SK-N-SH (cell line): ENCODE results near the gene HJV. TPM values are rescaled to one million over a fixed set of nuclear protein-coding genes. Genes with fewer than 3 reads are reported as not detected.

Experiments
- CTCF ChIA-PET: fragments of 300-600, 350-600 bp; formaldehyde crosslinking; extraction: SDS; loops from one replicate; lab custom pipeline; 2021; lab: Yijun Ruan, JAX
- POLR2A ChIA-PET: fragments of 350-600 bp; sonication (Branson Sonifier 250); formaldehyde crosslinking; extraction: SDS; loops from one replicate; lab custom pipeline; 2020; ENCODE audit warnings: antibody characterized with exemption, inconsistent platforms; lab: Yijun Ruan, JAX
- DNase-seq: peaks from one replicate; pipeline ENCODE4 v3.0.0; 2012
- H2AFZ ChIP-seq: fragments of 200-600 bp; sonication (generic); 2 replicates; pipeline ENCODE4 v1.8.1; 2016; ENCODE audit warnings: antibody characterized with exemption, mild to moderate bottlenecking, low read depth
- H3F3A ChIP-seq: fragments of 200-600 bp; sonication (generic); replicated peaks from 2 replicates; pipeline ENCODE3; 2016; ENCODE audit warnings: antibody characterized with exemption, mild to moderate bottlenecking; ENCODE audit not compliant: insufficient read depth
- H3K27ac ChIP-seq, 2 experiments: fragments of 200-500 bp in 1 of 2; fragments of 200-600 bp in 1 of 2; sonication (Bioruptor generic) in 1 of 2; sonication (generic), shearing (Covaris generic) in 1 of 2; 2 replicates each; pipeline versions ENCODE4 v1.5.1 to v1.6.1; 2014 to 2016; ENCODE audit warnings: low read depth in 2 of 2, inconsistent platforms in 1 of 2, low read length in 1 of 2, mild to moderate bottlenecking in 1 of 2, mixed read lengths in 1 of 2
- H3K27me3 ChIP-seq: fragments of 200-600 bp; sonication (generic), shearing (Covaris generic); 2 replicates; pipeline ENCODE4 v1.6.1; 2016; ENCODE audit warnings: mixed run types; ENCODE audit not compliant: insufficient read depth
- H3K36me3 ChIP-seq, 2 experiments: fragments of 200-500 bp in 1 of 2; fragments of 200-600 bp in 1 of 2; sonication (Bioruptor generic) in 1 of 2; sonication (generic) in 1 of 2; replicated peaks in 1 of 2; 2 replicates each; pipeline versions ENCODE3 to v1.5.1; 2014 to 2016; ENCODE audit warnings: low read length in 1 of 2, mild to moderate bottlenecking in 1 of 2; ENCODE audit not compliant: insufficient read depth in 2 of 2, control insufficient read depth in 1 of 2
- H3K4me1 ChIP-seq, 2 experiments: fragments of 200-500 bp in 1 of 2; fragments of 200-600 bp in 1 of 2; sonication (Bioruptor generic) in 1 of 2; sonication (generic), shearing (Covaris generic) in 1 of 2; 2 replicates each; pipeline versions ENCODE4 v1.5.1 to v1.6.1; 2014 to 2016; ENCODE audit warnings: low read depth in 1 of 2, low read length in 1 of 2, mixed run types in 1 of 2; ENCODE audit not compliant: insufficient read depth in 2 of 2, control insufficient read depth in 1 of 2
- H3K4me2 ChIP-seq: fragments of 200-600 bp; sonication (generic), shearing (Covaris generic); 2 replicates; pipeline ENCODE4 v1.6.1; 2017; ENCODE audit warnings: mixed run types
- H3K4me3 ChIP-seq, 2 experiments: fragments of 200-500 bp in 1 of 2; fragments of 200-600 bp in 1 of 2; sonication (Bioruptor generic) in 1 of 2; sonication (generic), shearing (Covaris generic) in 1 of 2; 2 replicates each; pipeline versions ENCODE4 v1.5.1 to v1.8.1; 2014 to 2016; ENCODE audit warnings: low read depth in 2 of 2, inconsistent platforms in 1 of 2, low read length in 1 of 2, mild to moderate bottlenecking in 1 of 2, mixed read lengths in 1 of 2, moderate library complexity in 1 of 2
- H3K79me2 ChIP-seq: fragments of 200-600 bp; sonication (generic); 2 replicates; pipeline ENCODE4 v1.8.1; 2017; ENCODE audit warnings: mild to moderate bottlenecking; ENCODE audit not compliant: insufficient read depth
- H3K9ac ChIP-seq: fragments of 200-600 bp; sonication (generic); 2 replicates; pipeline ENCODE4 v1.6.1; 2017; ENCODE audit warnings: mixed run types
- H3K9me2 ChIP-seq: fragments of 200-600 bp; sonication (generic); 2 replicates; pipeline ENCODE4 v1.6.1; 2017; ENCODE audit warnings: mixed run types
- H3K9me3 ChIP-seq: fragments of 200-600 bp; sonication (generic); 2 replicates; pipeline ENCODE4 v1.6.1; 2017; ENCODE audit warnings: mixed run types, mild to moderate bottlenecking, moderate library complexity
- H4K20me1 ChIP-seq: fragments of 200-600 bp; sonication (generic); 2 replicates; pipeline ENCODE4 v1.6.1; 2017; ENCODE audit warnings: mild to moderate bottlenecking, mixed run types; ENCODE audit not compliant: insufficient read depth
- CHD2 ChIP-seq: fragments of 150-350 bp; IDR thresholded peaks from 2 replicates; pipeline ENCODE4 v1.6.1; 2018; ENCODE audit warnings: low read length; ENCODE audit not compliant: partially characterized antibody
- EP300 ChIP-seq, 2 experiments: IDR thresholded peaks; 2 replicates each; pipeline versions ENCODE4 v1.4.0 to v1.6.1; 2012; ENCODE audit warnings: borderline replicate concordance in 1 of 2, low read depth in 1 of 2, low read length in 1 of 2
- FOXJ3 ChIP-seq: sonication (generic); formaldehyde crosslinking; IDR thresholded peaks from 2 replicates; pipeline ENCODE4 v1.5.1; 2020; ENCODE audit warnings: mild to moderate bottlenecking, missing genetic modification reagents
- FOXM1 ChIP-seq: IDR thresholded peaks from 2 replicates; pipeline ENCODE4 v1.4.0; 2012; ENCODE audit warnings: low read depth, mild to moderate bottlenecking
- GABPA ChIP-seq: IDR thresholded peaks from 2 replicates; pipeline ENCODE4 v1.4.0; 2012; ENCODE audit warnings: low read depth, mild to moderate bottlenecking
- JUND ChIP-seq: IDR thresholded peaks from 2 replicates; pipeline ENCODE4 v1.4.0; 2012
- MEF2A ChIP-seq: IDR thresholded peaks from 2 replicates; pipeline ENCODE4 v1.4.0; 2012; ENCODE audit warnings: low read depth, borderline replicate concordance
- MXI1 ChIP-seq: IDR thresholded peaks from 2 replicates; pipeline ENCODE4 v1.6.1; 2012; ENCODE audit warnings: mild to moderate bottlenecking, low read depth, low read length, improper control_type of control experiment
- NFIC ChIP-seq: IDR thresholded peaks from 2 replicates; pipeline ENCODE4 v1.4.0; 2012; ENCODE audit warnings: borderline replicate concordance
- NRF1 ChIP-seq: IDR thresholded peaks from 2 replicates; pipeline ENCODE4 v1.6.1; 2012; ENCODE audit warnings: low read depth, mild to moderate bottlenecking, low read length
- PBX3 ChIP-seq: IDR thresholded peaks from 2 replicates; pipeline ENCODE4; 2012
- POLR2AphosphoS5 ChIP-seq: IDR thresholded peaks from 2 replicates; pipeline ENCODE4 v1.6.1; 2012; ENCODE audit warnings: low read depth, low read length
- RCOR1 ChIP-seq: fragments of 150-350 bp; IDR thresholded peaks from 2 replicates; pipeline ENCODE4 v1.6.1; 2017; ENCODE audit warnings: antibody characterized with exemption, low read length
- RFX5 ChIP-seq: IDR thresholded peaks from 2 replicates; pipeline ENCODE4 v1.6.1; 2012; ENCODE audit warnings: mild to moderate bottlenecking, improper control_type of control experiment, low read length
- SIN3A ChIP-seq: IDR thresholded peaks from 2 replicates; pipeline ENCODE4 v1.6.1; 2012; ENCODE audit warnings: low read depth, mild to moderate bottlenecking, low read length, moderate library complexity, borderline replicate concordance
- TAF1 ChIP-seq: IDR thresholded peaks from 2 replicates; pipeline ENCODE4 v1.6.1; 2012; ENCODE audit warnings: low read depth, mild to moderate bottlenecking, low read length, moderate library complexity, borderline replicate concordance
- TEAD4 ChIP-seq: IDR thresholded peaks from 2 replicates; pipeline ENCODE4 v1.4.0; 2012; ENCODE audit warnings: mild to moderate bottlenecking, borderline replicate concordance; ENCODE audit not compliant: insufficient read depth
- YY1 ChIP-seq: IDR thresholded peaks from 2 replicates; pipeline ENCODE4 v1.4.0; 2012; ENCODE audit warnings: low read depth, mild to moderate bottlenecking
- WGBS: methylation state at CpG from one replicate; pipeline ENCODE4 v1.1.6; 2017; ENCODE audit warnings: low lambda C conversion rate; 5-methylcytosine and 5-hydroxymethylcytosine counted together
- polyA plus RNA-seq, 3 experiments: library from polyadenylated mRNA; depleted of rRNA; stranded (reverse); fragments of >200 nt; gene quantifications; 2 replicates each; pipeline ENCODE4 v1.2.3, GENCODE V29; 2012
- TF ChIP-seq, protein P1 (sequence below): IDR thresholded peaks from 2 replicates; pipeline ENCODE4 v1.4.0; 2012; ENCODE audit warnings: low read depth
- TF ChIP-seq, protein P2 (sequence below): fragments of 200-600 bp; sonication (generic); IDR thresholded peaks from 2 replicates; pipeline ENCODE4 v1.6.1; 2017; ENCODE audit warnings: antibody characterized with exemption, mild to moderate bottlenecking, moderate library complexity

The HJV gene
- polyA plus RNA-seq, 1 of the 3 experiments (the other 2 are of a cell fraction), result 0.05 TPM

- H3K79me2 ChIP-seq, result no peaks in the 10 kb centered on the region
- no peak overlapping the region for H3K9ac ChIP-seq
- 80% methylated on average over 6 of the region's 6 CpGs for WGBS
- H3K9me2 ChIP-seq, result no peaks in the 10 kb centered on the region
- no peak for TF ChIP-seq RFX5
- TF ChIP-seq MXI1, result no peak
- TF ChIP-seq FOXM1, result no peak
- TF ChIP-seq PBX3, result no peak
- H3K4me2 ChIP-seq, result no peak overlapping the region
- ChIA-PET POLR2A (no interaction called here), CTCF (interaction anchor here (1.3 to 8.2 kb wide), 3 partner anchors 13 to 90 kb away, joined by 4 to 187 read pairs (median 37); no protein-coding TSS in a partner anchor)
- no peaks in the 10 kb centered on the region for H4K20me1 ChIP-seq
- H3F3A ChIP-seq, result peaks cover 19% of the 10 kb centered on the region
- no peak for DNase-seq
- H2AFZ ChIP-seq, result no peak overlapping the region
- H3K4me1 ChIP-seq, result peaks cover 34 to 38% of the 10 kb centered on the region in 2 experiments
- no peak overlapping the region for H3K4me3 ChIP-seq
- H3K36me3 ChIP-seq, result peaks cover 0 to 5% of the 10 kb centered on the region in 2 experiments
- H3K27ac ChIP-seq, result no peak overlapping the region
- H3K27me3 ChIP-seq, result no peaks in the 10 kb centered on the region
- H3K9me3 ChIP-seq, result no peaks in the 10 kb centered on the region
Measured at GRCh38 chr1:145982010-145982723, 39.4 kb downstream of the HJV start.

DNA sequence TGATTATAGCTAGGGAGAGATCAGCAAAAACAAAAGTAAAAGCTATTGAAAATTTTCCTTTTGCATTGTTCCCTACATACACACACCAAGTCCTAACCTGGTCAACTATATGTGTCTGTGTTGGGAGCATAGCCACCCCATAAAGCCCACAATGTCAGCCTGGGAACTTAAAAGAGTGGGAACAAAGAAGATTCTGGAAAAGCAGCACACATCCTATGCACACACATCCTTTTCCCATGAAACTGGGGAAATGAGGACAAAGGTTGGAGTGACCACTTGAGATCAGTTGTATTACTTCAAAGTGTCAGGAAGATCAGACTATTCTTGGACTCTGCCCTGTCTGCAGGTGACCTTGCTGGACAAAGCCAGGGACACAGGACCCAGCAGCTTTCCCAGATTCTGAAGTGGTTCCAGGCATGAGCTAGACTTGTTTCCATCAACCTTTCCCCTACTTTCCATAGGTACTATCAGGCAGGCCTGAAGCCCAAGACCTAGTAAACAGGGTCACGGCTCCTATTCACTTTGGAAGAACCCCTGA lies 41.0 kb downstream of the HJV start:
- ChIA-PET POLR2A (interaction anchor here (0.7 to 2.3 kb wide), 6 partner anchors 8 to 53 kb away, joined by 3 to 8 read pairs (median 4); partner anchors contain the start of genes ANKRD34A, POLR3GL, RBM8A and TXNIP), CTCF (interaction anchor here (0.8 to 8.2 kb wide), 10 partner anchors 9 to 135 kb away, joined by 3 to 187 read pairs (median 36); partner anchors contain the start of genes ANKRD34A, LIX1L, NUDT17 and POLR3GL)
- peaks cover 34% of the 10 kb centered on the region in 2 experiments for H3K4me1 ChIP-seq
- H3K4me2 ChIP-seq, result 0 out of 2 replicates have a peak overlapping the region, but pooled peaks have one; percentile 49
- DNase-seq, result no peak
- H2AFZ ChIP-seq, result peak overlapping the region; percentile 31
- H4K20me1 ChIP-seq, result no peaks in the 10 kb centered on the region
- peaks cover 0 to 5% of the 10 kb centered on the region in 2 experiments for H3K36me3 ChIP-seq
- H3K9me3 ChIP-seq, result no peaks in the 10 kb centered on the region
- H3F3A ChIP-seq, result peaks cover 19% of the 10 kb centered on the region
- no peak overlapping the region for H3K4me3 ChIP-seq
- no peak for TF ChIP-seq YY1
- no peak for TF ChIP-seq TEAD4
- TF ChIP-seq, protein P1, sequence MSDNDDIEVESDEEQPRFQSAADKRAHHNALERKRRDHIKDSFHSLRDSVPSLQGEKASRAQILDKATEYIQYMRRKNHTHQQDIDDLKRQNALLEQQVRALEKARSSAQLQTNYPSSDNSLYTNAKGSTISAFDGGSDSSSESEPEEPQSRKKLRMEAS, result no peak
- TF ChIP-seq CHD2, result no peak
- TF ChIP-seq, protein P2, sequence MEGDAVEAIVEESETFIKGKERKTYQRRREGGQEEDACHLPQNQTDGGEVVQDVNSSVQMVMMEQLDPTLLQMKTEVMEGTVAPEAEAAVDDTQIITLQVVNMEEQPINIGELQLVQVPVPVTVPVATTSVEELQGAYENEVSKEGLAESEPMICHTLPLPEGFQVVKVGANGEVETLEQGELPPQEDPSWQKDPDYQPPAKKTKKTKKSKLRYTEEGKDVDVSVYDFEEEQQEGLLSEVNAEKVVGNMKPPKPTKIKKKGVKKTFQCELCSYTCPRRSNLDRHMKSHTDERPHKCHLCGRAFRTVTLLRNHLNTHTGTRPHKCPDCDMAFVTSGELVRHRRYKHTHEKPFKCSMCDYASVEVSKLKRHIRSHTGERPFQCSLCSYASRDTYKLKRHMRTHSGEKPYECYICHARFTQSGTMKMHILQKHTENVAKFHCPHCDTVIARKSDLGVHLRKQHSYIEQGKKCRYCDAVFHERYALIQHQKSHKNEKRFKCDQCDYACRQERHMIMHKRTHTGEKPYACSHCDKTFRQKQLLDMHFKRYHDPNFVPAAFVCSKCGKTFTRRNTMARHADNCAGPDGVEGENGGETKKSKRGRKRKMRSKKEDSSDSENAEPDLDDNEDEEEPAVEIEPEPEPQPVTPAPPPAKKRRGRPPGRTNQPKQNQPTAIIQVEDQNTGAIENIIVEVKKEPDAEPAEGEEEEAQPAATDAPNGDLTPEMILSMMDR, result no peak
- no peak for TF ChIP-seq RCOR1
- no peak for TF ChIP-seq FOXJ3
- no peak for TF ChIP-seq NFIC
- no peak for TF ChIP-seq SIN3A
- TF ChIP-seq TAF1, result no peak
- TF ChIP-seq EP300 (IDR thresholded peaks at IDR 0.05; ENCODE audit: borderline replicate concordance in 1 of 2, low read depth in 1 of 2, low read length in 1 of 2), result no peak
- no peak for TF ChIP-seq MEF2A
- TF ChIP-seq JUND, result no peak
- TF ChIP-seq GABPA, result no peak
- TF ChIP-seq NRF1, result no peak
- TF ChIP-seq POLR2AphosphoS5, result no peak
- no peaks in the 10 kb centered on the region for H3K9me2 ChIP-seq
- no peak overlapping the region for H3K9ac ChIP-seq
- H3K27ac ChIP-seq, result peak overlapping the region; percentile 87 to 92
- no peaks in the 10 kb centered on the region for H3K27me3 ChIP-seq
- WGBS, result 100% methylated on average over 1 of the region's 1 CpG
- no peaks in the 10 kb centered on the region for H3K79me2 ChIP-seq
